ENCODE measurements around the gene DGKE. TPM values are rescaled to one million over a fixed set of nuclear protein-coding genes. Genes with fewer than 3 reads are reported as not detected.

Gene DGKE
- total RNA-seq (2021; ENCODE audit: unreplicated experiment) (19.1 TPM), Bru-seq, nascent RNA (percentile 77 among the genes with signal in this experiment), BruChase-seq, experiment 1, labeled RNA remaining after a 2-hour chase (percentile 90 among the genes with signal in this experiment), BruChase-seq, experiment 2, labeled RNA remaining after a 6-hour chase (percentile 89 among the genes with signal in this experiment)
- polyA plus RNA-seq (2012; ENCODE audit: insufficient read length): 8.1 TPM
- long read RNA-seq, full-length matches to known transcripts: 6 of 25 reads
- long read RNA-seq, partial matches to known transcripts: 3 of 25 reads
- long read RNA-seq, other reads (novel, unspliced or antisense): 16 of 25 reads

GRCh38 chr17:56833809-56834379, at the start of gene DGKE, which contains the start of gene C17orf67:
TSS of gene DGKE (plus strand) at chr17:56834151. CDS start at chr17:56834796, 645 bp downstream.
TSS of gene C17orf67 (minus strand) at chr17:56833920. CDS start at chr17:56815810, 18,110 bp downstream.
- intact Hi-C loops (cut with micrococcal nuclease; ENCODE audit: unreplicated experiment): no loop called here
- no TSS peak for BruUV-seq (replicated peaks)
- Histone ChIP-seq H3K27me3 (ENCODE audit: control insufficient read depth, insufficient read depth, low read length) (no peaks in the 10 kb centered on the region), H3K4me1 (ENCODE audit: control insufficient read depth, insufficient read depth, low read length) (peaks cover 34% of the 10 kb centered on the region), H3K4me3 (ENCODE audit: low read depth in 2 of 2, low read length in 2 of 2) (peak within 1 kb of the TSS; percentile 79 to 85), H3K27ac (ENCODE audit: low read length) (peak within 1 kb of the TSS; percentile 81), H3K36me3 (ENCODE audit: control insufficient read depth, insufficient read depth, low read length) (peaks cover 4% of the 10 kb centered on the region; the same call in 1 of the 2 replicates), H3K9me3 (ENCODE audit: control insufficient read depth, insufficient read depth, low read depth, low read length) (no peaks in the 10 kb centered on the region)
- peak; percentile 54 for DNase-seq (ENCODE audit: low read depth, low spot score)
- peak; percentile 94 for ATAC-seq
- 0 out of 2 replicates have a peak, but pooled peaks have one; percentile 42 for TF ChIP-seq SIN3A (IDR thresholded peaks at IDR 0.05; ENCODE audit: borderline replicate concordance, insufficient read depth, low read depth, low read length)
- TF ChIP-seq, protein P1, sequence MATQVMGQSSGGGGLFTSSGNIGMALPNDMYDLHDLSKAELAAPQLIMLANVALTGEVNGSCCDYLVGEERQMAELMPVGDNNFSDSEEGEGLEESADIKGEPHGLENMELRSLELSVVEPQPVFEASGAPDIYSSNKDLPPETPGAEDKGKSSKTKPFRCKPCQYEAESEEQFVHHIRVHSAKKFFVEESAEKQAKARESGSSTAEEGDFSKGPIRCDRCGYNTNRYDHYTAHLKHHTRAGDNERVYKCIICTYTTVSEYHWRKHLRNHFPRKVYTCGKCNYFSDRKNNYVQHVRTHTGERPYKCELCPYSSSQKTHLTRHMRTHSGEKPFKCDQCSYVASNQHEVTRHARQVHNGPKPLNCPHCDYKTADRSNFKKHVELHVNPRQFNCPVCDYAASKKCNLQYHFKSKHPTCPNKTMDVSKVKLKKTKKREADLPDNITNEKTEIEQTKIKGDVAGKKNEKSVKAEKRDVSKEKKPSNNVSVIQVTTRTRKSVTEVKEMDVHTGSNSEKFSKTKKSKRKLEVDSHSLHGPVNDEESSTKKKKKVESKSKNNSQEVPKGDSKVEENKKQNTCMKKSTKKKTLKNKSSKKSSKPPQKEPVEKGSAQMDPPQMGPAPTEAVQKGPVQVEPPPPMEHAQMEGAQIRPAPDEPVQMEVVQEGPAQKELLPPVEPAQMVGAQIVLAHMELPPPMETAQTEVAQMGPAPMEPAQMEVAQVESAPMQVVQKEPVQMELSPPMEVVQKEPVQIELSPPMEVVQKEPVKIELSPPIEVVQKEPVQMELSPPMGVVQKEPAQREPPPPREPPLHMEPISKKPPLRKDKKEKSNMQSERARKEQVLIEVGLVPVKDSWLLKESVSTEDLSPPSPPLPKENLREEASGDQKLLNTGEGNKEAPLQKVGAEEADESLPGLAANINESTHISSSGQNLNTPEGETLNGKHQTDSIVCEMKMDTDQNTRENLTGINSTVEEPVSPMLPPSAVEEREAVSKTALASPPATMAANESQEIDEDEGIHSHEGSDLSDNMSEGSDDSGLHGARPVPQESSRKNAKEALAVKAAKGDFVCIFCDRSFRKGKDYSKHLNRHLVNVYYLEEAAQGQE (IDR thresholded peaks at IDR 0.05; ENCODE audit: insufficient read depth in 1 of 2, low read depth in 2 of 2, low read length in 1 of 2): no peak
- in situ Hi-C loops (cut with HindIII; ENCODE audit: low pct_unique_long_range_greater_than_20kb, low sequenced_read_pairs): no loop called here
- CTCF ChIA-PET: interaction anchor here (1.0 kb wide), 1 partner anchor 54 kb away, joined by 4 read pairs; no protein-coding TSS in a partner anchor
- POLR2A ChIA-PET: interaction anchor here (0.7 kb wide), 1 partner anchor 280 kb away, joined by 5 read pairs; no protein-coding TSS in a partner anchor

- no peaks in the 10 kb centered on the region for H3K27me3 ChIP-seq (ENCODE audit: control insufficient read depth, insufficient read depth, low read length)
- intact Hi-C loops (cut with micrococcal nuclease; ENCODE audit: unreplicated experiment): no loop called here
- CTCF ChIA-PET: interaction anchor here (0.6 kb wide), 1 partner anchor 70 kb away, joined by 3 read pairs; no protein-coding TSS in a partner anchor
- H3K27ac ChIP-seq (ENCODE audit: low read length): peak overlapping the region; percentile 36; the same call in 1 of the 2 replicates
- DNase-seq (ENCODE audit: low read depth, low spot score) (no peak), ATAC-seq (no peak)
- in situ Hi-C loops (cut with HindIII; ENCODE audit: low pct_unique_long_range_greater_than_20kb, low sequenced_read_pairs): no loop called here
- no peak overlapping the region for H3K4me3 ChIP-seq (ENCODE audit: low read depth in 2 of 2, low read length in 2 of 2)
- BruUV-seq (replicated peaks): no TSS peak
- H3K9me3 ChIP-seq (ENCODE audit: control insufficient read depth, insufficient read depth, low read depth, low read length): no peaks in the 10 kb centered on the region
- TF ChIP-seq, protein P1 (IDR thresholded peaks at IDR 0.05; ENCODE audit: insufficient read depth in 1 of 2, low read depth in 2 of 2, low read length in 1 of 2): no peak
- TF ChIP-seq SIN3A (IDR thresholded peaks at IDR 0.05; ENCODE audit: borderline replicate concordance, insufficient read depth, low read depth, low read length) (no peak), TCF7L2 (IDR thresholded peaks at IDR 0.05; ENCODE audit: low read depth, low read length) (no peak), POLR2AphosphoS5 (IDR thresholded peaks at IDR 0.05; ENCODE audit: low read depth, low read length) (no peak)
- POLR2A ChIA-PET: interaction anchor here (0.6 kb wide), 2 partner anchors 15 to 67 kb away, joined by 3 read pairs; no protein-coding TSS in a partner anchor
- peaks cover 13% of the 10 kb centered on the region for H3K4me1 ChIP-seq (ENCODE audit: control insufficient read depth, insufficient read depth, low read length)
- H3K36me3 ChIP-seq (ENCODE audit: control insufficient read depth, insufficient read depth, low read length): no peaks in the 10 kb centered on the region
Observed at GRCh38 chr17:56785405-56785804, 48.5 kb upstream of the DGKE start.
